Activated CD8-positive, alpha-beta T cell treated with anti-CD3 and anti-CD28 coated beads for 36 hours (primary cell): ENCODE measurements around the gene MYO5B. TPM values are rescaled to one million over a fixed set of nuclear protein-coding genes. Genes with fewer than 3 reads are reported as not detected.

Experiments used
- ATAC-seq: fragments of 200-7000 bp; cut with Tn5 transposase; one replicate; pipeline ENCODE4 v1.10.0; 2021; ENCODE audit warnings: mild to moderate bottlenecking, moderate library complexity
- CTCF ChIA-PET: fragments of 350-600 bp; sonication (Branson Sonifier 250); formaldehyde crosslinking; loops from one replicate; lab custom pipeline; 2021; ENCODE audit warnings: antibody characterized with exemption; lab: Charles Lee
- POLR2A ChIA-PET: fragments of 350-600 bp; sonication (Branson Sonifier 250); formaldehyde crosslinking; loops from one replicate; lab custom pipeline; 2021; ENCODE audit warnings: antibody characterized with exemption; lab: Charles Lee
- DNase-seq: peaks from one replicate; pipeline ENCODE4 v3.0.0-alpha.2; 2020
- H3K27ac Mint-ChIP-seq: one replicate; pipeline ENCODE4 v1.8.0; 2021; ENCODE audit warnings: mild to moderate bottlenecking, mixed read lengths
- H3K27me3 Mint-ChIP-seq: one replicate; pipeline ENCODE4 v1.8.0; 2021; ENCODE audit warnings: mixed read lengths
- H3K36me3 Mint-ChIP-seq: one replicate; pipeline ENCODE4 v1.8.0; 2021; ENCODE audit warnings: low read depth, mixed read lengths
- H3K4me1 Mint-ChIP-seq: one replicate; pipeline ENCODE4 v1.8.0; 2021; ENCODE audit warnings: low read depth, mixed read lengths
- H3K4me3 Mint-ChIP-seq: one replicate; pipeline ENCODE4 v1.8.0; 2021; ENCODE audit warnings: mild to moderate bottlenecking, moderate library complexity, mixed read lengths
- H3K9me3 Mint-ChIP-seq: one replicate; pipeline ENCODE4 v1.8.0; 2021; ENCODE audit warnings: mixed read lengths
- intact Hi-C: fragments of 100-400 bp; cut with micrococcal nuclease; formaldehyde crosslinking; loops from one replicate; pipeline ENCODE4 v1.10.0; 2022
- total RNA-seq, 2 experiments: library from RNA; stranded (reverse); gene quantifications; one replicate each; pipeline ENCODE4 v1.2.3, GENCODE V29; 2021
- TF ChIP-seq, protein P1 (sequence below): fragments of 200-600 bp; IDR thresholded peaks from one replicate; pipeline ENCODE4 v1.8.0; 2022; ENCODE audit warnings: antibody characterized with exemption, mild to moderate bottlenecking

The MYO5B gene
- total RNA-seq, 2 experiments from 2014 or later, result 0.09 TPM; not detected in 1

DNA sequence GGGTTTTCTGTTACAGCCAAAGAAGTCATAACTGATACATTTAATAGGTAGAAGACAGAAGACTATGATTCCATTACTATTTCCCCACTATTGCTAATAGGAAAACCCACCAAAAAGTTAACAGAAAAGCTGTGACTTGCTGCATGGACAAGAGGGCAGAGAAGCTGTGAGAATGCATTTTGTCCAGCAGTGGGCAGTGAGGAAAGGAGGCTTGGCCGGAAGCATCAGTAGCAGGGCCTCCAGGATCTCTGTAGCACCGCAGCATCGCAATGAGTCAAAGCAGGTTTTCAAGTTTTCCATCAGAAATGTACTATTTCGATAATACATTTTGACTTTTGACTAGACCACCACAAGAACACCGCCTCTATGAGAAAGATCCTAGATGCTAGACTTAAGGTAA lies 24.9 kb downstream of the MYO5B start:
- CTCF ChIA-PET, result no interaction called here
- no peak for DNase-seq
- H3K27me3 Mint-ChIP-seq, result peaks cover 10% of the 10 kb centered on the region
- no peak overlapping the region for H3K4me3 Mint-ChIP-seq
- POLR2A ChIA-PET, result no interaction called here
- no peaks in the 10 kb centered on the region for H3K9me3 Mint-ChIP-seq
- no peaks in the 10 kb centered on the region for H3K36me3 Mint-ChIP-seq
- H3K4me1 Mint-ChIP-seq, result no peaks in the 10 kb centered on the region
- intact Hi-C loops, result no loop called here
- no peak overlapping the region for H3K27ac Mint-ChIP-seq
- TF ChIP-seq, protein P1, sequence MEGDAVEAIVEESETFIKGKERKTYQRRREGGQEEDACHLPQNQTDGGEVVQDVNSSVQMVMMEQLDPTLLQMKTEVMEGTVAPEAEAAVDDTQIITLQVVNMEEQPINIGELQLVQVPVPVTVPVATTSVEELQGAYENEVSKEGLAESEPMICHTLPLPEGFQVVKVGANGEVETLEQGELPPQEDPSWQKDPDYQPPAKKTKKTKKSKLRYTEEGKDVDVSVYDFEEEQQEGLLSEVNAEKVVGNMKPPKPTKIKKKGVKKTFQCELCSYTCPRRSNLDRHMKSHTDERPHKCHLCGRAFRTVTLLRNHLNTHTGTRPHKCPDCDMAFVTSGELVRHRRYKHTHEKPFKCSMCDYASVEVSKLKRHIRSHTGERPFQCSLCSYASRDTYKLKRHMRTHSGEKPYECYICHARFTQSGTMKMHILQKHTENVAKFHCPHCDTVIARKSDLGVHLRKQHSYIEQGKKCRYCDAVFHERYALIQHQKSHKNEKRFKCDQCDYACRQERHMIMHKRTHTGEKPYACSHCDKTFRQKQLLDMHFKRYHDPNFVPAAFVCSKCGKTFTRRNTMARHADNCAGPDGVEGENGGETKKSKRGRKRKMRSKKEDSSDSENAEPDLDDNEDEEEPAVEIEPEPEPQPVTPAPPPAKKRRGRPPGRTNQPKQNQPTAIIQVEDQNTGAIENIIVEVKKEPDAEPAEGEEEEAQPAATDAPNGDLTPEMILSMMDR, result no peak
- no peak for ATAC-seq

DNA sequence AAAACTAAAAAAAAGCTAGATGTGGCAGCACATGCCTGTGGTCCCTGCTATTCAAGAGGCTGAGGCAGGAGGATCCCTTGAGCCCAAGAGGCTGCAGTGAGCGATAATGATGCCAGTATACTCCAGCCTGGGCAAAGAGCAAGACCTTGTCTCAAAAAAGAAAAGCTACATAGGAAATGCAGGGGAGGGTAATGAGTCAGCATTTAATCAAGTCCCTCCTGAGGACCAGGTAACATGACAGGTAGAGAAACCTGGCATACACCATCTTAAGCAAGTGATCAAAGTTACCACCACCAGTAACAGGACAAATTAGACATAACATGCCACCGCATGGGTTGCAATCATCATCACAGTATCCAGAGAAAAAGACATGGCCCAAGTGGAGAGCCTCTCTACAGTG lies 25.8 kb downstream of the MYO5B start:
- peaks cover 14% of the 10 kb centered on the region for H3K27me3 Mint-ChIP-seq
- no peaks in the 10 kb centered on the region for H3K9me3 Mint-ChIP-seq
- POLR2A ChIA-PET, result no interaction called here
- DNase-seq (no peak), ATAC-seq (no peak)
- CTCF ChIA-PET, result no interaction called here
- TF ChIP-seq, protein P1, result no peak
- no peaks in the 10 kb centered on the region for H3K4me1 Mint-ChIP-seq
- no peak overlapping the region for H3K27ac Mint-ChIP-seq
- no peak overlapping the region for H3K4me3 Mint-ChIP-seq
- H3K36me3 Mint-ChIP-seq, result no peaks in the 10 kb centered on the region
- intact Hi-C loops, result no loop called here

DNA sequence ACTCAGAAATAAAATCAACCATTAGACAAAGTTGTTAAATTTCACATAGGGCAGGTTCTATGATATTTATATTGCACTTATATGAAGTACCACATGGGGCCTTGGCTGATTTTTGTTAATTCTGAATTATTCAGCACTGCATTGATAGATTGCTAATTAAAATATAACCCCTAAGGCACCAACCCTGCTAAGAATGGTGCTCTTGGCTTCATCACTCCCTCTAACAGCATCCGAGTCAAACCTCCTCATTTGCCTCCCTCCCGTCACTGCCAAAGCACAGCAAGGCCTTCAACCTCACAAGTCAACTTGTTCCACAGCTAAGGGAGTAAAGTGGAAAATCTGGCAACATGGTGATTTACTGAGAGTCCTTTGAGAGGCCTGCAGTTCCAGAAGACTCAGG lies 27.0 kb downstream of the MYO5B start:
- intact Hi-C loops, result no loop called here
- POLR2A ChIA-PET, result no interaction called here
- Mint-ChIP-seq H3K27me3 (peaks cover 20% of the 10 kb centered on the region), H3K4me3 (no peak overlapping the region), H3K36me3 (no peaks in the 10 kb centered on the region), H3K27ac (no peak overlapping the region), H3K9me3 (no peaks in the 10 kb centered on the region), H3K4me1 (no peaks in the 10 kb centered on the region)
- CTCF ChIA-PET, result no interaction called here
- TF ChIP-seq, protein P1, result no peak
- no peak for ATAC-seq
- DNase-seq, result no peak

DNA sequence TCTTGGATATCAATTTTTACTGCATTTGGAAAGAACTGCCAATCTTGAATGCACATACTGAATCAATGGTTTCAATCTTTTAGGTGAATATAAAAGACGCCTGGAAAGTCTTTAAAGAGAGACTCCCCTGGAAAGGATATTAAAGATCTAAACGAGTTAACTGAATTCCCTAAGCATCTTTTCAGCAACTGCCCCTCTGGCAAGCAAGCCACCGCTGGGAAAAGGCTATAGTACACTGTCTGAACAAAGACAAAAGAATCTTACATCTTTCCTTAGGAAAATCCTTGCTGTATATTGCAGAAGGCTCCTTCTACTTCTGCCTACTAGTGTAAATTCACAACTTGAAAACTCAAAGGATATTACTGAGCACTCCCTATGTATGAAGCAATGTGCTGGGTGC lies 28.0 kb downstream of the MYO5B start:
- H3K9me3 Mint-ChIP-seq, result no peaks in the 10 kb centered on the region
- peaks cover 24% of the 10 kb centered on the region for H3K27me3 Mint-ChIP-seq
- no peak for DNase-seq
- intact Hi-C loops, result no loop called here
- no peaks in the 10 kb centered on the region for H3K36me3 Mint-ChIP-seq
- no peak overlapping the region for H3K27ac Mint-ChIP-seq
- TF ChIP-seq, protein P1, result no peak
- ChIA-PET POLR2A (no interaction called here), CTCF (no interaction called here)
- no peak overlapping the region for H3K4me3 Mint-ChIP-seq
- no peaks in the 10 kb centered on the region for H3K4me1 Mint-ChIP-seq
- ATAC-seq, result no peak

DNA sequence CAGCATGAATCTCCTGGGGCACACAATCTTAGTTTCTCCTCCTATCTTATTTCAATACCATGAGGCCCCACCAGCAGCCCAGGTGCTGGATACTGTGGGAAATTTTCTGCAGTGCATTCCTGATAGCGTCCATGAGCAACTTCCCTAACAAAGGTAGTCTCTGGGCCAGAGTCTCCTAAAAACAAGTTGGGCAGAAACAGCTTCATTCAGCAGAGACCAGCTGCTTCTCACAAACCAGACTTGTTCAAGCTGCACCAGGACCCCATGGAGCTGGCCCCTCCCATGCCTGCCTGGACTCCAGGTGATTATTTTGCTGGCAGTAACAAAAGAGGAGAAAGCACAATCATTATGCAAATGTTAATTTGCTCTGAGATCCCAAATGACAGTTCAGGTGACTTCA lies 31.4 kb downstream of the MYO5B start:
- no peak for DNase-seq
- POLR2A ChIA-PET, result interaction anchor here (0.6 kb wide), 1 partner anchor 33 kb away, joined by 3 read pairs; no protein-coding TSS in a partner anchor
- CTCF ChIA-PET, result interaction anchor here (1.4 kb wide), 1 partner anchor 193 kb away, joined by 4 read pairs; no protein-coding TSS in a partner anchor
- Mint-ChIP-seq H3K4me1 (no peaks in the 10 kb centered on the region), H3K4me3 (no peak overlapping the region), H3K27ac (no peak overlapping the region), H3K27me3 (peaks cover 25% of the 10 kb centered on the region), H3K9me3 (no peaks in the 10 kb centered on the region), H3K36me3 (no peaks in the 10 kb centered on the region)
- no peak for ATAC-seq
- TF ChIP-seq, protein P1, result no peak
- intact Hi-C loops, result no loop called here
